ENCODE results near the gene USP12.
"Not testable (repeated sequence)": the region's sequence is repeated elsewhere in the genome, so short reads cannot be mapped to it uniquely, and the experiment has no call there.

USP12 gene

GRCh38 chr13:27171244-27171826, at the start of gene USP12:
Gene USP12, minus strand, starts transcription at chr13:27171811. Its CDS starts 172 bp downstream, at chr13:27171639.
- no peak for DNase-seq

- DNase-seq = no peak
Measured at GRCh38 chr13:27219611-27220010, 48.0 kb upstream of the USP12 start.

GRCh38 chr13:27218861-27219260, 47.2 kb upstream of the USP12 start:
- not testable (repeated sequence) for DNase-seq

GRCh38 chr13:27217791-27218190, 46.2 kb upstream of the USP12 start:
- DNase-seq = not testable (repeated sequence)

GRCh38 chr13:27213386-27213785, 41.8 kb upstream of the USP12 start:
- DNase-seq = not testable (repeated sequence)

- DNase-seq = no peak
Measured at GRCh38 chr13:27211771-27212364, 40.3 kb upstream of the USP12 start.

GRCh38 chr13:27211271-27211670, 39.7 kb upstream of the USP12 start:
- DNase-seq = no peak

- DNase-seq = no peak
Measured at GRCh38 chr13:27208514-27208913, 36.9 kb upstream of the USP12 start.

GRCh38 chr13:27203854-27204253, 32.2 kb upstream of the USP12 start:
- DNase-seq = no peak

- DNase-seq = no peak
Measured at GRCh38 chr13:27203186-27203585, 31.6 kb upstream of the USP12 start.

GRCh38 chr13:27201661-27202060, 30.1 kb upstream of the USP12 start:
- peak; percentile 17 for DNase-seq

- no peak for DNase-seq
Measured at GRCh38 chr13:27200413-27201070, 28.9 kb upstream of the USP12 start.

- no peak for DNase-seq
Measured at GRCh38 chr13:27199696-27200095, 28.1 kb upstream of the USP12 start.

GRCh38 chr13:27199211-27199610, 27.6 kb upstream of the USP12 start:
- no peak for DNase-seq

GRCh38 chr13:27194895-27195764, 23.5 kb upstream of the USP12 start:
- peak; percentile 89 for DNase-seq

- no peak for DNase-seq
Measured at GRCh38 chr13:27194209-27194608, 22.6 kb upstream of the USP12 start.

- DNase-seq = no peak
Measured at GRCh38 chr13:27193496-27193895, 21.9 kb upstream of the USP12 start.

GRCh38 chr13:27192973-27193372, 21.4 kb upstream of the USP12 start:
- DNase-seq = no peak

GRCh38 chr13:27192367-27192766, 20.8 kb upstream of the USP12 start:
- DNase-seq = not testable (repeated sequence)

- DNase-seq = no peak
Measured at GRCh38 chr13:27189192-27189591, 17.6 kb upstream of the USP12 start.

- DNase-seq = no peak
Measured at GRCh38 chr13:27188239-27188638, 16.6 kb upstream of the USP12 start.

- DNase-seq = no peak
Measured at GRCh38 chr13:27186295-27186694, 14.7 kb upstream of the USP12 start.

- no peak for DNase-seq
Measured at GRCh38 chr13:27183561-27184147, 12.0 kb upstream of the USP12 start.
